AG09309 (cell line): ENCODE results near the gene ARHGDIB.

ENCODE experiments used
- DNase-seq: peaks from one replicate; pipeline ENCODE4 v3.0.0-alpha.2; 2010; ENCODE audit warnings: low read depth
- H3K4me3 ChIP-seq: 2 replicates; pipeline ENCODE4 v1.5.1; 2011; ENCODE audit warnings: mild to moderate bottlenecking, low read depth, low read length, moderate library complexity; ENCODE audit not compliant: control insufficient read depth
- TF ChIP-seq, protein P1 (sequence below): IDR thresholded peaks from 2 replicates; pipeline ENCODE4 v1.5.1; 2011; ENCODE audit warnings: mild to moderate bottlenecking, low read depth, low read length, inconsistent platforms; ENCODE audit not compliant: insufficient read depth, control insufficient read depth; ENCODE audit errors: missing control alignments

ARHGDIB gene

GRCh38 chr12:15000575-15000974, 39.2 kb upstream of the ARHGDIB start:
- no peak for DNase-seq
- TF ChIP-seq, protein P1, sequence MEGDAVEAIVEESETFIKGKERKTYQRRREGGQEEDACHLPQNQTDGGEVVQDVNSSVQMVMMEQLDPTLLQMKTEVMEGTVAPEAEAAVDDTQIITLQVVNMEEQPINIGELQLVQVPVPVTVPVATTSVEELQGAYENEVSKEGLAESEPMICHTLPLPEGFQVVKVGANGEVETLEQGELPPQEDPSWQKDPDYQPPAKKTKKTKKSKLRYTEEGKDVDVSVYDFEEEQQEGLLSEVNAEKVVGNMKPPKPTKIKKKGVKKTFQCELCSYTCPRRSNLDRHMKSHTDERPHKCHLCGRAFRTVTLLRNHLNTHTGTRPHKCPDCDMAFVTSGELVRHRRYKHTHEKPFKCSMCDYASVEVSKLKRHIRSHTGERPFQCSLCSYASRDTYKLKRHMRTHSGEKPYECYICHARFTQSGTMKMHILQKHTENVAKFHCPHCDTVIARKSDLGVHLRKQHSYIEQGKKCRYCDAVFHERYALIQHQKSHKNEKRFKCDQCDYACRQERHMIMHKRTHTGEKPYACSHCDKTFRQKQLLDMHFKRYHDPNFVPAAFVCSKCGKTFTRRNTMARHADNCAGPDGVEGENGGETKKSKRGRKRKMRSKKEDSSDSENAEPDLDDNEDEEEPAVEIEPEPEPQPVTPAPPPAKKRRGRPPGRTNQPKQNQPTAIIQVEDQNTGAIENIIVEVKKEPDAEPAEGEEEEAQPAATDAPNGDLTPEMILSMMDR, result no peak
- no peak overlapping the region for H3K4me3 ChIP-seq

DNA sequence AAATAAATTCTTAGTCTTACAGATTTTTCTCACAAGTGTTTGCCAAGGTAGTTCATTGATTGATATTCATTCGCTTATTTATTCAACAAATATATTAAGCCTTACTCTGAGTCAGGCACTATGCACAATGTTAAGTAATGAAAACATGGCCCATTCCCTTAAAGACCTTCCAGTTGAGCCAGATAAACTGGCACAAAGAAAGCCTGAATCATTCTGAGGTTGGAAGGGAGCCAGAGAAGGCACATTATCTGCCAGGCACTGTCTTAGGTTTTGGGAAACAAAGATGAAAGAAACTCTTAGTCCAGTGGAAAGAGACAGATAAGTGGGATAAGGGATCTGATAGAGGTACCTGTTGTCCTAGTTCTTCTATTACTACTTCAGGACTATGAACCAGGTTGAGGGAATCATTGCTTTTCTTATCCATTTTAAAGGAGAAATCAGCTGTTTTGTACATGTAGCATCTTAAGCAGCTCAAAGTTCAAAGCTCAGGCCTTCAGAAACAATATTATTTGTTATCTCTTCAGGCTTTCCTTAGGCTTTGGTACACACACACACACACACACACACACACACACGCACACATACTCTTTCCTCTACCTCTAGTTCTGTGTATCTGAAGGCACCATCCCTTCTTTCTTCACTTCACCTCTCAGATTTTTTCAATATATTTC, 38.4 kb upstream of the ARHGDIB start:
- DNase-seq, result no peak
- TF ChIP-seq, protein P1, result no peak
- H3K4me3 ChIP-seq, result no peak overlapping the region

- no peak overlapping the region for H3K4me3 ChIP-seq
- TF ChIP-seq, protein P1, result no peak
- DNase-seq, result no peak
These were observed 37.8 kb upstream of the ARHGDIB start for GRCh38 chr12:14999021-14999694.

DNA sequence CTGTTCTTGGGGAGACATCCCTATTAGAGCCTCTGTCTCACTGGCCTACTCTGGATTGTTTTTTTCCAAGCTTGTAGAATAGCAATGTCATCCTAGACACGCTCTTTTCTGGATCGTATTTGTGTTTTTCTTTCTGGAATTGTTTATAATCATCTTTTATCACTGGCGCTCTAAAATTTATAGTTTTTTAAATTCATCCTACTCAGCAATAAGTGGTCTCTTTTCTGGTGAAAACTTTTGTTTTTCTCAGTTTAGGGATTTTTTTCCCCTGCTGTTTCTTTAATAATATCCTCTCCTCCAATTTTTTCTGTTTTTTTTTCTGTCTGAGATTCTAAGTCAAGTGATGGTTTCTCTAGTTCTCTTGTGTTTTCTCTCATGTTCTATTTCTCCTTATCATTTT, 36.6 kb upstream of the ARHGDIB start:
- H3K4me3 ChIP-seq, result no peak overlapping the region
- TF ChIP-seq, protein P1, result no peak
- DNase-seq, result no peak

GRCh38 chr12:14995583-14996425, 34.4 kb upstream of the ARHGDIB start:
- DNase-seq, result peak; percentile 41
- H3K4me3 ChIP-seq, result no peak overlapping the region
- TF ChIP-seq, protein P1, result peak; percentile 50

- TF ChIP-seq, protein P1, result no peak
- H3K4me3 ChIP-seq, result no peak overlapping the region
- DNase-seq, result no peak
These were observed 33.2 kb upstream of the ARHGDIB start for GRCh38 chr12:14994610-14995009.
